Spleen (tissue), 7 donors: ENCODE data around the gene TBC1D22A.

Source experiments
- POLR2A ChIP-seq, 3 donors: fragments of 450-650 bp; IDR thresholded peaks; one replicate each; pipeline ENCODE4 v1.5.1; 2017; ENCODE audit warnings: antibody characterized with exemption in 3 of 3, mild to moderate bottlenecking in 1 of 3
- TF ChIP-seq, protein P1 (sequence below), 11 experiments: fragments of 200-600 bp in 7 of 11; fragments of 450-650 bp in 4 of 11; sonication (generic) in 4 of 11; IDR thresholded peaks in 8 of 11; conservative IDR thresholded peaks in 3 of 11; 1 replicate in 7 of 11; 2 replicates in 4 of 11; pipeline versions ENCODE4 v1.4.0 to v1.8.0; 2016 to 2021; ENCODE audit warnings: antibody characterized with exemption in 11 of 11, inconsistent platforms in 4 of 11, mild to moderate bottlenecking in 1 of 11
- donor health status: DM: no; HTN: no; CAD: no; lungs with moderate emphysema.
- donor health status: DM: no; HTN: no; CAD: no.
- donor health status: DM: no; HTN: no; CAD: no.

DNA sequence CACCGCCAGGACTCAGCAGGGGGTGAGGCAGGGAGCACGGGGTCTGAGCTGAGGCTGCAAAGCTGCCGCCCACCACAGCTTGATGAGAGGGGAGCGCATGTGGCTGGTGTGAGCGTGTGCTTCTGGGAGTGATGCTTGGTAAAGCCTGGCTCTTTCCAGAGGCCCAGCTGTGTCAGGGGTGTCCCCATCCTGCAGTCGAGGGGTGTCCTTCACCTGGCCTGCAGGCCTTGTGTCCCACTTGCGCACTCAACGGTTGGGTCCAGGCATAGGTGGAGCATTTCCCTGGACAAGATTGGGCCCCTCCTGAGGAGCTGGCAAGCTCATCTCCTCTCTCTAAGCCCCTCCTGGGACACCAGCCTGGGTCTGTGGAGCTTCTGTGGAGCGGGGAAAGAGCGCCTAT lies 273.9 kb downstream of the TBC1D22A start:
- no peak for TF ChIP-seq POLR2A (IDR thresholded peaks at IDR 0.05)
- TF ChIP-seq, protein P1, sequence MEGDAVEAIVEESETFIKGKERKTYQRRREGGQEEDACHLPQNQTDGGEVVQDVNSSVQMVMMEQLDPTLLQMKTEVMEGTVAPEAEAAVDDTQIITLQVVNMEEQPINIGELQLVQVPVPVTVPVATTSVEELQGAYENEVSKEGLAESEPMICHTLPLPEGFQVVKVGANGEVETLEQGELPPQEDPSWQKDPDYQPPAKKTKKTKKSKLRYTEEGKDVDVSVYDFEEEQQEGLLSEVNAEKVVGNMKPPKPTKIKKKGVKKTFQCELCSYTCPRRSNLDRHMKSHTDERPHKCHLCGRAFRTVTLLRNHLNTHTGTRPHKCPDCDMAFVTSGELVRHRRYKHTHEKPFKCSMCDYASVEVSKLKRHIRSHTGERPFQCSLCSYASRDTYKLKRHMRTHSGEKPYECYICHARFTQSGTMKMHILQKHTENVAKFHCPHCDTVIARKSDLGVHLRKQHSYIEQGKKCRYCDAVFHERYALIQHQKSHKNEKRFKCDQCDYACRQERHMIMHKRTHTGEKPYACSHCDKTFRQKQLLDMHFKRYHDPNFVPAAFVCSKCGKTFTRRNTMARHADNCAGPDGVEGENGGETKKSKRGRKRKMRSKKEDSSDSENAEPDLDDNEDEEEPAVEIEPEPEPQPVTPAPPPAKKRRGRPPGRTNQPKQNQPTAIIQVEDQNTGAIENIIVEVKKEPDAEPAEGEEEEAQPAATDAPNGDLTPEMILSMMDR (IDR thresholded peaks at IDR 0.05 in 8 of 11, conservative IDR thresholded peaks at IDR 0.05 in 3 of 11): no peak
